Stromal cell of bone marrow (primary cell): ENCODE data around the gene GGT1.
"Not testable (repeated sequence)": the region's sequence is repeated elsewhere in the genome, so short reads cannot be mapped to it uniquely, and the experiment has no call there.

Source experiments
- DNase-seq: peaks from one replicate; pipeline ENCODE4 v3.0.0-alpha.2; 2012; ENCODE audit warnings: low read depth

The GGT1 gene

GRCh38 chr22:24642307-24642706, 39.3 kb downstream of the GGT1 start:
- not testable (repeated sequence) for DNase-seq

DNA sequence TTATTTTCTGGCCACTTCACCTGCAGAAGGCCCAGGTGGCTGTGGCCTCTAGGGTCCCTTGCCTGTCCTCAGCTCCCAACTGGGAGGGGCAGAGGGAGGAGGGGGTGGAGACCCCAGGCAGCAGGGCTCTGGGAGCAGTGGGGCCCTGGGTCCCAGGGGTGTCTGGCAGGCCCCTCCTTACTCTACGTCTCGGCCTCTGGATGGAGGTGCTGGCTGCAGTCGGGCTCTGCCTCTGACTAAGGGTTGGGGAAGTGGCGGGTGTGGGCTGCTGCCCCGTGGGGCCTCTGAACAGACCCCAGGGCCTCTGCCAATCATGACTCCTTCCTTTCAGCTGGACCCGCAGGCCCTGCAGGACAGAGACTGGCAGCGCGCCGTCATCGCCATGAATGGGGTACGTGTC, 41.4 kb downstream of the GGT1 start:
- not testable (repeated sequence) for DNase-seq

GRCh38 chr22:24645408-24646399, 42.7 kb downstream of the GGT1 start:
- DNase-seq = not testable (repeated sequence)

DNA sequence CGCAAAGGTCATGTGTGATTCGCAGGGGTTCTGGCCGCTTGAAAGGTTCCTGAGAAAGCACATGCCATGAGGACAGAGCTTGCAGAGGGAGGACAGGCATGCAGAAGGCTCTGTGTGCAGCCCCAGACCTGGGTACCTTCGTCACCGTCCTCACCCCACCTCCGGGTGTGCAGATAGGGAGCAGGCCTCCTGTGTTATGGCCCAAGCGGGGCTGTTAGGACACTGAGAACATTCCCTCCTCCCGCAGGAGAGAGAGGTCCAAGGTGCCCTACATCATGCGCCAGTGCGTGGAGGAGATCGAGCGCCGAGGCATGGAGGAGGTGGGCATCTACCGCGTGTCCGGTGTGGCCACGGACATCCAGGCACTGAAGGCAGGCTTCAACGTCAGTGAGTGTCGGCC, 43.8 kb downstream of the GGT1 start:
- not testable (repeated sequence) for DNase-seq

DNA sequence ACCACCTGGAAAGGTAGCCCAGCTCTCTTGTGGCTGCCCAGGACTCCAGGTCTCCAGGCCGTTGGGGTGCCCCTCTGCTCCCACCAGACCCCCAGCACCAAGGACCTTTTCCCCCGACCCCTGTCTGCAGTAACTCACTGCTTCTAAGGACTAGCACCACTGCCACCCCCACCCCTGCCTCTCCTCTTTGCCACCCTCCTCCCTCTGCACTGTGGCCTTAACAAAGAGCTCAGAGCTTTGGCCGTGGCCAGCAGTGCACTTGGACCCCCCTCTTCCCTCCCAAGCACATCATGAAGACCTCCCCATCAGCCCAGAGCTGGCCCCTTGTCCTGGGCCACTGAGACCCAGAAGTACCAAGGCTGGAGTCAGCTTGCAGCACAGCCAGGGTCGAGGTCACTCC, 46.4 kb downstream of the GGT1 start:
- not testable (repeated sequence) for DNase-seq

GRCh38 chr22:24650884-24651283, 47.9 kb downstream of the GGT1 start:
- not testable (repeated sequence) for DNase-seq

- DNase-seq = not testable (repeated sequence)
Measured at GRCh38 chr22:24665395-24665794, 62.4 kb downstream of the GGT1 start.

GRCh38 chr22:24667904-24668303, 64.9 kb downstream of the GGT1 start:
- not testable (repeated sequence) for DNase-seq

DNA sequence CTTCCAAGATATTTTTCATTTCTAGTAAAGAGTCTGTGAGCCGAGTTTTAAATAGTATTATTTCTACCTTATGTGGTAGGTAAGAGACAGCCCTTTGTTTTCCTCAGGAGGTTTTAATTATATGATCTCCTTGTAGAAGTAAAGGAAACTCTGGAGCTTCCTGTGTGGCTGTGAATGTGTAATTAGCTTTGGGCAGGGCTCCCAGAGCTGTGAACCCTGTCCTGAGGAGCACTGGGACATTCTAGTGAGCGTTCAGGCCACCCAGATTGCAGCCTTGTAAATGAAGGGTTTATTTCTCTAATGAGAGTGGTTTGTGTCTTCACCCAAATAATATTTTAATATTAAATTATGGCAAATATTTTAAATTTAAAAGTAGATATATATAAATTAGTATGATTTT, 69.5 kb downstream of the GGT1 start:
- DNase-seq = not testable (repeated sequence)
